ENCODE results near the gene ACAA2. TPM values are rescaled to one million over a fixed set of nuclear protein-coding genes. Genes with fewer than 3 reads are reported as not detected.

Gene ACAA2
- total RNA-seq, 1 experiment from 2014 or later: 18.2 TPM

GRCh38 chr18:49842656-49843055 is 29.3 kb upstream of the ACAA2 start:
- POLR2A ChIA-PET: no interaction called here

More at GRCh38 chr18:49842656-49843055, 29.3 kb upstream of the ACAA2 start:
- no peak overlapping the region for H3K27ac ChIP-seq (ENCODE audit: low read depth, low read length)
- H3K79me2 ChIP-seq (ENCODE audit: insufficient read depth, low read length): no peaks in the 10 kb centered on the region
- no peak overlapping the region for H3K9ac ChIP-seq (ENCODE audit: low read length)
- no peaks in the 10 kb centered on the region for H3K9me2 ChIP-seq (ENCODE audit: insufficient read depth)
- DNase-seq (ENCODE audit: low read depth, low spot score) (no peak), ATAC-seq (no peak)
- H3K4me2 ChIP-seq (ENCODE audit: low read length): no peak overlapping the region
- ChIA-PET CTCF (no interaction called here), RAD21 (ENCODE audit: low non-redundant PET in 1 of 2, low total read pairs in 2 of 2, uncharacterized antibody in 2 of 2, unreplicated experiment in 2 of 2) (no interaction called here)
- no peaks in the 10 kb centered on the region for H4K20me1 ChIP-seq (ENCODE audit: insufficient read depth)
- no peaks in the 10 kb centered on the region for H3K9me3 ChIP-seq (ENCODE audit: control insufficient read depth in 1 of 2, insufficient read depth in 1 of 2, low read depth in 1 of 2, low read length in 2 of 2)
- peaks cover 0 to 16% of the 10 kb centered on the region in 2 experiments; a peak in 2 of 4 replicates for H3K4me1 ChIP-seq (ENCODE audit: control insufficient read depth in 1 of 2, insufficient read depth in 2 of 2, low read length in 2 of 2)
- TF ChIP-seq FOSL1 (IDR thresholded peaks at IDR 0.05; ENCODE audit: low read depth): no peak
- no peak for TF ChIP-seq YY1 (IDR thresholded peaks at IDR 0.05; ENCODE audit: extremely low read depth, insufficient replicate concordance, low read depth, low read length)
- TF ChIP-seq MAX (IDR thresholded peaks at IDR 0.05): no peak
- TF ChIP-seq CBX3 (IDR thresholded peaks at IDR 0.05; ENCODE audit: low read depth): no peak
- TF ChIP-seq ATF3 (IDR thresholded peaks at IDR 0.05): no peak
- TF ChIP-seq REST (IDR thresholded peaks at IDR 0.05; ENCODE audit: low read depth): no peak
- no peak for TF ChIP-seq POLR2A (IDR thresholded peaks at IDR 0.05; ENCODE audit: borderline replicate concordance, extremely low read depth, insufficient read depth, insufficient read length)
- no peak for TF ChIP-seq SRF (IDR thresholded peaks at IDR 0.05; ENCODE audit: low read depth)
- no peak for TF ChIP-seq ZBTB33 (IDR thresholded peaks at IDR 0.05; ENCODE audit: extremely low read depth, insufficient replicate concordance, low read length)
- no peak for TF ChIP-seq CTCF (IDR thresholded peaks at IDR 0.05 in 2 of 3, conservative IDR thresholded peaks at IDR 0.05 in 1 of 3; ENCODE audit: borderline replicate concordance in 1 of 3, insufficient read depth in 1 of 3, low read depth in 2 of 3, low read length in 2 of 3)
- TF ChIP-seq ZFX (IDR thresholded peaks at IDR 0.05): no peak
- no peak for TF ChIP-seq RAD21 (IDR thresholded peaks at IDR 0.05; ENCODE audit: low read depth)
- TF ChIP-seq SP1 (IDR thresholded peaks at IDR 0.05; ENCODE audit: low read depth): no peak
- TF ChIP-seq EGR1 (IDR thresholded peaks at IDR 0.05; ENCODE audit: low read depth): no peak
- no peak for TF ChIP-seq ELF1 (IDR thresholded peaks at IDR 0.05; ENCODE audit: borderline replicate concordance, low read depth)
- no peak for TF ChIP-seq SIN3A (IDR thresholded peaks at IDR 0.05; ENCODE audit: low read depth)
- no TSS peak for BruUV-seq (replicated peaks)
- peaks cover 3 to 12% of the 10 kb centered on the region in 2 experiments; a peak in 3 of 4 replicates for H3K36me3 ChIP-seq (ENCODE audit: control insufficient read depth in 1 of 2, insufficient read depth in 2 of 2, low read length in 2 of 2)
- intact Hi-C loops (cut with micrococcal nuclease): no loop called here
- H3K27me3 ChIP-seq (ENCODE audit: insufficient read depth, low read length): no peaks in the 10 kb centered on the region
- no peak overlapping the region for H3K4me3 ChIP-seq (replicated peaks in 1 of 2; ENCODE audit: low read depth in 1 of 2, low read length in 2 of 2)
- H2AFZ ChIP-seq (ENCODE audit: low read depth, low read length, poor library complexity, severe bottlenecking): no peak overlapping the region
